Stimulated activated CD4-positive, alpha-beta T cell treated with anti-CD3 and anti-CD28 coated beads, Interleukin-12 subunit alpha, Interleukin-12 subunit beta, amount 100 ng/mL, for 4 hours (primary cell): ENCODE data around the gene WNT7A.

Experiments
- DNase-seq: peaks from one replicate; pipeline ENCODE4 v3.0.0-alpha.2; 2020

The WNT7A gene

GRCh38 chr3:13767896-13768295 is 112.0 kb downstream of the WNT7A start:
- DNase-seq, result no peak

DNA sequence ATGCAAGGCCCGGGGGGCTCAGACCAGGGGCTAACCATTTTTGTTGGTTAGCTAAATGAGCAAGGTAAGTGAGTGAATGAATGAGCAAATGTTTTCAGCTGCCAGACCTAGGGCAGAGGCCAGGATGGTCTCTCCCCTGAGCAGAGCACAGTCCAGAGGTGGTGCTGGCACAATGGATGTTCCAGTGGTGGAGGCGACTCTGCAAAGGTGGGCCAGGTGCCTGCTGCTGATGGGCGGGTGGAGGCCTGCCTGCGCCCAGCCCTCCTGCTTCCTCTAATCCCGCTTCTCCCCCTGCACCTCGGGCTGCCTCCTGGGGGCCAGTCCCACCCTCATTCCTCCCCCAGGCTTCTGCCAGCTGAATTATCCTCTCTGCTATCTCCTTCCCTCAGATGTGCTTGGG is 112.8 kb downstream of the WNT7A start:
- DNase-seq, result no peak
